HG03378 (cell line): ENCODE results near the gene PCDHAC2.

Experiments
- ATAC-seq: cut with Tn5 transposase; IDR thresholded peaks from one replicate; pipeline ENCODE4 v1.9.1; 2021; ENCODE audit warnings: mild to moderate bottlenecking, moderate library complexity; ENCODE audit not compliant: unreplicated experiment

Gene PCDHAC2

DNA sequence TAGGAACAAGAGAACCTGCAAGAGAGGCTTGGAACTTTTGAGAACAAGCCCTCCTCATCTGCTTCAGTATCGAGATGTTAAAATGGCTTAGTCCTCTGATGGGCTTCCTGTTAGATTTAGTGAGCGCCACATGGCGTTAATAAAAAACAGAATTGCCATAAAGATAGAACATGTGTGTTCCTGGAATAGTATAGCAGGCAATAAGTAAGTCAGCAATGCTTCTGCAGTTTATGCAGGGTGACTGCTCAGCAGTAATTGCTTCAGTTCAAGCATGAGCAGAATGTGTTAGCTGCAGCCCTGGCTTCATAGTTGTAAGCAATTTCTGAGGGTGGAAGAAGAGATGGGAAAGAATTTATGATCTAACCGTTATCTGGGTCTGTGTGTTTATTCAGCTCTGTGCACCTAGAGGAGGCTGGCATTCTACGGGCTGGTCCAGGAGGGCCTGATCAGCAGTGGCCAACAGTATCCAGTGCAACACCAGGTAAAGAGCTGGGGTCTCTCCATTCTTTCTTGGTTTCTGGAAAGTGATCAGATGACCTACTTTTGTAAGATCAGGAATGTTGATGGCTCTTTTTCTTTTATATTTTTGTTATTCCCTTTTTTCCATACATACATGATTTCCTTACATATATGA is 15.9 kb downstream of the PCDHAC2 start:
- ATAC-seq, result no peak

DNA sequence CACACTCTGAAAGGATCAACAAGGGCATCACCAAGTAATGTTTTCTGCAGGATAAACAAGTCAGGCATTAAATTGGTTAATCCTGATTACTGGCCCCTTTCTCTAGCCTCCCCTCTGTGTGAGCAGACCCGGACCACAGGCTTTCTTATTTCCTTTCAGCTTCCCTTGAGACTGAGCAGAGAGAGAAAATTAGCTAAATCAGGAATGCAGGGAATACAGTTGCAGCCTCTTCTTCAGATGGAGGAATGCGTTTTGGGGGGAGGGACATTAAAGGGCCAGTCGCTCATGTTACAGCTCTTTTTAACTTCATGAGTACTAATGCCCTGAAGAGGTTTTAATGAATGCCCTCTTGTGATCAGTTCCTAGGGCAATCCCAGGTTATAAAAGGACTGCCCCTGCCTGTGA is 19.8 kb downstream of the PCDHAC2 start:
- no peak for ATAC-seq

DNA sequence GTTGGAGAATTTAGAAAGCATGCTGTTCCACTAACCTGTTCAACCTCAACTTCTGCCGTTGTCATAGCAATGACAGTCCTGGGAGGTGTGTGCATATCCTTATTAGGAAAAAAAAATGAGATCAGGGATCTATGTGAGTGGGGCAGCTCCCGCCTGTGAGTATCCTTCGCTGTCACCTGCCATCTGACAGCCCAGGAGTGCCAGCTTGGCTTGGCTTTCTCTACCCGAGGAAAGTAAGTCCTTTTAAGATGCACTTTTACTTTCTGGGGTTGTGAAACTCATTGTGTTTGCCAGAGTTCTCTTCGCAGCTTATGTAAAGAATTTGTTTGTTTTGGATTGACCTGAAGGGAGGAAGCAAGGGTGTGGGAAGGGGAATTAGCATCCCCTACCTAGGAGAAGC is 21.8 kb downstream of the PCDHAC2 start:
- no peak for ATAC-seq

DNA sequence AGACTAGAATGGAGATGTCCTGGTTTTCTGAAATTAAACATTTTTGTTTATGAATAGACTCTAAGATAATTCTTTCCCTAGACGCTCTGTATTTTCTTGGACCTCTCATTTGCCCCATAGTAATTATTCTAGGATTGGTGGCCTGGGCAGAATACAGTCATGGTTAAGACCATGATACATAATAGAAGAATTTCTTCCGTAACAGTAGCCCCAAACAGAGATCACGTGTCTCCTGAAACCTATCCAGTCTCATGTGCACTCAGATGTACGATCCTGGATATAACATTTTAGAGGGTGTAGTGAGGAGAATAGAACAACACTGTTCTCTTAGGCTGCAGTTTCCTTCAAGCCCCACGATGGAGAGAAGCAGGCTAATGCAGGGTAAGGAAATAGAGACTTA is 22.3 kb downstream of the PCDHAC2 start:
- no peak for ATAC-seq

DNA sequence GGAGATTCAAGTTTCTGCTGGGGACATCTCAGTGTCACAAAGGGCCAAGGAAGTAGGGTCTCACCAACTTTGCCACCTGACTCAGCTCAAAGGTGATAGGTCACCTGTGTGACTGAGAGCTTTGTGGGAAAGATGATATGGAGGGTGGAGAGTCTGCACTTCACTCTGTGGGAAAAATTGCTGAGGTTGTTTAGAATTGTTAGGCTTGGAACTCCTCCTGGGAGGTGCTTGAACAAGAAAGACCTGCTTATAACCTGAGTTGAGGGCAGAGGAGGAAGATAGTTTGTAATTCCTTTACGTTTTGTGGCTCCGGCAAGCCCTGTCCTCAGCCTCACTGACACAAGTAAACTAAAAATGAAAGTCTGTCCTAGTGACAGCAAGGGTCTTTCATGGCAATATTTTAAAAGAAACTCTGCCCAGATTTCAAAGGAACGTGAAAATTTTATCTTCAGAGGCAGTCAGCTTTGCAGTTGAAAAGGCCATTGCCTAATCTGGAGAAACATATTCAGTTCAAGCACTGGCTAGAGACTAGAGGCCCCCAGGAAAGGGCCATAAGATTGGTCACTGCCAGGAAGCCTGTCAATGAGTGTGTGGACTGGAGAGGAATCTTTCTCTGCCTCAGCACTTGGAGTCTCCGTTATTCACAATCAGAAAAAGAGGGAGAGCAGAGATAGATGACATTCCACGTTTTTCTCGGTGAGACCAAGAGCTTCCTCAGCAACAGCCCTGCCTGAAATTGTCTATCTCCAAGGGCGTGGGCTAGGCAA is 23.2 kb downstream of the PCDHAC2 start:
- no peak for ATAC-seq

DNA sequence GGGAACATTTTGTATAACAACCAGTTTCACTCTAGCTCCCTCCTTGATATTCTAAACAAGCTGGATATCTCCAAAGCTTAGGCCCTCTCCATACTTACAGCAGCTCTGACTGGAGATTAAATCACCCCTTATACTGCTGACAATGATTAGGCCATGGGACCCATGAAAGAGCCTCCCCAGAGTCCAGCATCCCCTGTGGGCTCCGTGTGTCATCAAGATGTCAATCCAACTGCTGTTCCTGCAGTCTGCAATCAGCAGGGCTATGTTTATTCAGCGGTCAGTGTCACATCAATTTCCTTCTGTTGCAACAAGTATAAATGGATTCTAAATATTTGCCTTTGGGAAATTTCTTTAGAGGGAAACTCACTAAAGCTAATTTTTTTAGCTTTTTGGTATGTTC is 26.6 kb downstream of the PCDHAC2 start:
- no peak for ATAC-seq

DNA sequence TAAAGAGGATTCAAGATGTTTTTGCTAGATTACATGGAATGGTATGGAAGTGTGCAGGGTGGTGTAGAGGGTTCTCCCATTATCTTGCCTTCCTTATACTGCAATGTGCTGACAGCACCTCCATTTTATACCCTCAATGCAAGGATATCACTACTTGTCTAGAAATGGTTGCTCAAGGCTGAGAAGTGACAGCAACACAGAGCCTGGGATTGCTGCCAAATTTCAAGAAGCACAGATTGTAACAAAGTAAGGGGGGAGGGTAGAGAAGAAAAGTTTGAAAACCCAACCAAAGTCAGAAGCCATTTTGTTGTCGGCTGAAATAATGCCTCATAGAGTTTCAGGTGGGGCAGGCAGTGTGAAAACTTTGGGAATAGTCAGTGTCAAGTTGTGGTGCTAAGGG is 29.8 kb downstream of the PCDHAC2 start:
- no peak for ATAC-seq

DNA sequence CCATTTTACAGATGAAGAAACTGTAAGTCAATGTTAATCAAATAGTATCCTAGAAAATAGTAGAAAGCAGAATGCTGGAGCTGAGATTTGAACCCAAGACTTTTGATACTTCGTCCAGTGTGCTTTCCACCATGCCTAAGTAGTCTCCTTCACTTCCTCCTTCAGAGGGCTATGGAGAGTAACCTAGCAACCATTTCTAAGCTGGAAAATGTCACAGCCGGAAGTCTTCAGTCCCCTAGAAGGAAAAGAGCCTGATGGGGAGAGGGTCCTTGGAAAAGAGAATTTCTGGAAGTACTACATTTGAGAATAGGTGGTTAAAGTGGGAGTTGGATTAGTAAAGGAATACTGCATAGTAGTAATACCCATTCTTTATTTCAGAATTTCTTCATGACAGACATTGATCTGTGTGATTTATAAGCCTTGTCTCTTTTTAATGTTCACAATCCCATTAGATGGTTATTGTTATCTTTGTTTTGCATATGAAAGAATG is 32.7 kb downstream of the PCDHAC2 start:
- no peak for ATAC-seq

DNA sequence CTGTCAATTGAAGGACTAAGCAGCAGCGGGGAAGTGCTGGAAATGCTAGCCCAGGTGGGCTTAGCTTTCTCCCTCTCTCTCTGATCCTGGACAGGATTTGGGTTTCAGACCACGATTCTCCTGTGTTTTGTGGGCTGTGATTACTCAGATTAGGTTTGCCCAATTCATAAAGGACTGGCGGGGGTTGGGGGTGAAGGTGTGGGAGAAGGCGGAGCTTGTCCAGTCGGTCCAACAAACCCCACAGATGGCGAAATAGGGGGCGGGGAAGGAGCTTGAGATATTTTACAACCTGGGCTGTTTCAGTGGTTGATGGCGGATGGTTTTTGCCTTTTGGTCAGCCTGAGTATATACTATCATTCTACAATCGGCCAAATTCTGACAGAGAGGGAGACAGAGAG is 35.2 kb downstream of the PCDHAC2 start:
- ATAC-seq, result no peak

DNA sequence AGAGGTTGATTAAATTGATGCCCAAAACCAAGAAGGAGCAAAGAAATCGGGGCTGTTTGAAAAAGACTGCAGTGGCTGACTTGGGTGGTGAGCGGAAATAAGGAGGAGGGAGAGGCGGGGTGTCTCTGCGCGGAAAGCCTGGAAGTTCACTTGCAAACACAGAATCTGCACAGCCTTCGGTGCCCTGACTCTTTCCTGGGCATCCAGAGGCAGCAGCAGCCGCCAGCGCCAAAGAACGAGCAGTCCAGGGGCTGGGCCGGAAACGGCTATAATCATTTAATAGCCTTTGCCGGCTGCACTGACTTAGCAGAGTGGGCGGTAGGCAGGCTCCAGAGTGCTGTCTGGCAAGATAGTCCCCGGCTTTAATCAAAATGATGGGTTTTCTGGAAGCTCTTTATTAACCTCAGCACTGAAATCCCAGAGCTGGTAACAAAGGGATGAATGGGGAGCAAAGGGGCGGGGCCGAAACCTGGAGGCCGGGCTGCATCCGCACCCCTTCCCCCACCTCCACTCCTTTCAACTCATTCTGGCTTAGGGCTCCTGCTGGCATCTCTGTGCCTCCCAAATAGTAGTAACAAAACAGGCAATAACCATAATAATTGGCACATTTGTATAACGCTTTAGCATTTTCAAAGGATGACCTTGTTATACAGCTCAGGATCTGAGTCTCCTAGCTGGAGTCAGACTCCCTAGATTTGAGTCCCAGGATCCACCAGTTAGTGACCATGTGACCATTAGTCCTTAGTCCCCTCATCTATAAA is 35.7 kb downstream of the PCDHAC2 start:
- ATAC-seq, result no peak

DNA sequence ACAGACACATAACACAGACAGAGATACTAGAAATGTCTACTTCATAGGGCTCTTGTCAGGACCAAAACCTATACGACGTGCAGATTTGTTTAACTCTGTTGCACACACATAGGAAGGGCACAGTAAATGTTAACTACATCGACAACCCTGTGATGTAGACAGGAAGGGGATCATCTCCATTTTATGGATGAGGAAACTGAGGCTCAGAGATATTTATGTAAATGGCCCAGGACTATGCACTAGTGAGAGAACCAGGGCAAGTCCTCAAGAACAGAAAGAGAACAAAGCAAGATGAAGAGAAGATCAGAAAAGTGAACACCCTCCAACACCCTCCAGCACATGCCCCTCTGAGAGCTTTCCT is 36.3 kb downstream of the PCDHAC2 start:
- ATAC-seq, result no peak

DNA sequence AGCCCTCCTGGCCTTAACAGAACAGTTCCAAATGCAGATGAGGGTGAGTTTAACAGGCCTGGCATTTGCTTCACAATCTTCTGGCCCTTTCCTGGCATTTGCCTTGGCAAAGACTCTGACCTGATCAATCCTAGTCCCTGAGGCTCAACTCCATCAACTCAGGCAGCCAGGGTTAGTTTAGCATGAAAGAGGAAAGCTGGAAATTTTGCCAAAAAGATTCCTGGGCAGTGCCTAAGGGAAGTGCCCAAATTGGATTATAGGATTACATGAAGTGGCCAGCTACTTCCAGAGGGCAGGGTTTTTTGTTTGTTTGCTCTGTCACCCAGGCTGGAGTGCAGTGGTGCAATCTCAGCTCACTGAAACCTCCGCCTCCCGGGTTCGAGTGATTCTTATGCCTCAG is 36.8 kb downstream of the PCDHAC2 start:
- no peak for ATAC-seq

DNA sequence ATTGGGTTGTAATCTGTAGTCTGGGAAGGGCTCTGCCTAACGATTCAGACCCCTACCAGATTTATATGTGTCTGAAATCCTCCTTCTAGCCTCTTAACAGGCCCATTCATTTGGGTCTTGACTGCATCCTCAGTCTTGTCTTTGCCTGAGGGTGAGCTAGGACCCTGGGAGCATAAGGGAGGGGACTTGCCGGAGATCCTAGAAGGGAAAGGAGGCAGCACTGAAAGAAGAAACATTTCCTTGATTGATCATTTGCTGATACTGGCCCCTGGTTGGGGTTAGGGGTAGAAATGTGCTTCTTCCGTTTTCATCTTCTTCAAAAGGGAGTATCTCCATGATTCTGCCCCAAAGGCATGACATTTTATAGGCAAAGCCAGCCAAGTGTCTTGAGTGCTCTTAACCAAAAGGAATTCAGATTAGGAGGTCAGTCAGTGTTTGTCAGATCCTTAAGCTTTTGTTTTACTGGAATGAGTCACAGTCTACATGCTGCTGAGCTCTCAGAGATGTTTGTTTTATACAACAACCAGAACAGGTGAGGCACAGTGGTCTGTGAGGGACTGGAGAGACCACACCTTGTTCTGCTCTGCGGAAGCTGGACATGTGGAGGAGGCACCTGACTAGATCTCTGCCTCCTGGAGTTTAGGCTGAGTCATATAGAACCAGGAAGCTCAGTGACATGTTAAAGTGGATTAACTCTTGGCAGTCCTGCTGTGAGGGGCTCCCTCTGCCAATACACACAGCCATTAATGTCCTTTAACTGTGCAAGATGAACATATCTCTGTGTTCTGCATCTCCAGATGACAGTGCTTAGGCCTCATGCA is 37.7 kb downstream of the PCDHAC2 start:
- ATAC-seq, result no peak

DNA sequence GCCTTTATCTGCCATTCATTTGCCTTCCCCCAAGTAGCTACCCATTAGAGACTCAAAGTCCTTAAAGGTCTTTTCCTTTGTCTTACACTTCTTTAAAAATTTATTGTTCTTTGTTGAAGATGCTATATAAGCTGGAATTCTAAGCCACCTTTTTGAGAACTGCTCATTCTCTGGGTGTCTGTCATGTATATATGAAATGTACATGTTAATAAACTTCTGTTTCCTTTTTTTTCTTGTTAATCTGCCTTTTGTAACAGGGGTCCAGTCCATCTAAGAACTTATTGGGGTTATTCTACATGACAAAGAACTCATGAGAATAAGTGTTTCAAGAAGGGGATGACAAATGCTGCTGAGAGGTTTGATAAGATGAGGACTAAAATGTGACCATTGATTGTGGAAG is 41.5 kb downstream of the PCDHAC2 start:
- no peak for ATAC-seq

DNA sequence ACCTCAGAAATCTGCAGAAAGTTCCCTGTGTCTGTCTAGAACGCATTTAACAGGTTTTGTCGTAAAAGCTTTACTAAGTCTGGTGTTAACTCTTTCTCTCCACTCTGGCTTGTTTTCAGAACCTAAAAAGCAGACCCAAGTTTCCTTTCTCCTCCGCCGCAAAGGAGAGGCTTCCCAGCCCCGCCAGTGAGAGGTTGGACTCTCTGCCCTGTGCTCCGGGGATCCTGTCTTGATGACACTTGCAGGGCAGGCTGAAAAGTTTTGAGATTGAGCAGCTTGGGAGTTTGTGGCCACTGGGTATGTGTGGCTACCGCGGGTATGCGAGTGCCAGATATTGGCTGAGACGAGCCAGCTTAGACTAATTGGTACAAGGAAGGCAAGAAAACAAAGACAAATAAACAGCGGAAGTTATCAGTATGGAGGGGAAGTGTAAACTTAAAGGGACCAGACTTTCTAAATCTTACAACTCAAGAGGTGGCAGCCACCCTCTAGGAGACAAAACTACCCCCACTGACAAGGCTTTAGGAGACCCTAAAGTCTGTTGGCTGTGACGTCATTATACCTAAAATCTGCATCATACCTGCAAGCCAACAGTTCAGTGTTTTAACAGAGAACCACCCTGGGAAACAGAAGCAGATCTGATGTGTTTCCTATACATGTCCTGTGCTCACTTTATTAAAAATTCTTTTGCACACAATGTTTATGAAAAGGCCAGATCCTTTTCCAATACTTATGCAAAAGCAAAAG is 43.9 kb downstream of the PCDHAC2 start:
- ATAC-seq, result no peak

DNA sequence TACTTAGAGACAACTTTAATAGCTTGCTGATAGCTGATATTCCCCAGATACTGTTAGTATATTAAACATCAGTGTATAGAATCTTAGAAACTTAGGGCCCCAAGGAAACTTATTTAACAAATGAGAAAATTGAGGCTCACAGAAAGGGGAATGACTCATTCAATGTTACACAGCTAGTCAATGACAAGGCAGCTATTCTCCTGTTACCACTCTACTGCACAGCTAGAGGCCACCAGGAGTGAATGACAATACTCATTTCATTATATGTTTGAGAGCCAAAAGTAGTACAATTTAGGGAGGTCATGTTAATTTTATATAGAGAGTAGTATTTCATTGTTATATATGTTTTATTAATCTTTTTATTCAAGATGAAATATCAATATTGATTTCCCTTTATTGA is 51.7 kb downstream of the PCDHAC2 start:
- ATAC-seq, result no peak
